Measurements from ENCODE around the gene KIF26B.

DNA sequence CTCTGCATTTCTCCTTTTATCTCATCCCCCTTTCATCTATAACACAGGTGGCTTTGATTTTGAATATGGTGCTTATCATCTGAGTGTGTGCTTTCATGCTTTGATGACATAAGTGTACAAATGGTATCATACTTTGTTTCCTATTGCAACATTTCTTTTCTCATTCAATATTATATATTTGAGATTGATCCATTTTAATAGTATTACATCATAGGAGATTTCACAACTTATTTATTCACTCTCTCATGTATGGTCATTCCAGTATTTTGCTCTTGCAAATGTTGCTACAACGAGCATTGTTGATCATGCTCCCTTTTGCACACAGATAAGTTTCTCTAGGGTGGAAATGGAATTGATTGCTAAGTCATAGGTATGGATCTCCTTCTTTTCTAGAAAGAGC, 302.8 kb downstream of the KIF26B start:
- TF ChIP-seq, protein P1, sequence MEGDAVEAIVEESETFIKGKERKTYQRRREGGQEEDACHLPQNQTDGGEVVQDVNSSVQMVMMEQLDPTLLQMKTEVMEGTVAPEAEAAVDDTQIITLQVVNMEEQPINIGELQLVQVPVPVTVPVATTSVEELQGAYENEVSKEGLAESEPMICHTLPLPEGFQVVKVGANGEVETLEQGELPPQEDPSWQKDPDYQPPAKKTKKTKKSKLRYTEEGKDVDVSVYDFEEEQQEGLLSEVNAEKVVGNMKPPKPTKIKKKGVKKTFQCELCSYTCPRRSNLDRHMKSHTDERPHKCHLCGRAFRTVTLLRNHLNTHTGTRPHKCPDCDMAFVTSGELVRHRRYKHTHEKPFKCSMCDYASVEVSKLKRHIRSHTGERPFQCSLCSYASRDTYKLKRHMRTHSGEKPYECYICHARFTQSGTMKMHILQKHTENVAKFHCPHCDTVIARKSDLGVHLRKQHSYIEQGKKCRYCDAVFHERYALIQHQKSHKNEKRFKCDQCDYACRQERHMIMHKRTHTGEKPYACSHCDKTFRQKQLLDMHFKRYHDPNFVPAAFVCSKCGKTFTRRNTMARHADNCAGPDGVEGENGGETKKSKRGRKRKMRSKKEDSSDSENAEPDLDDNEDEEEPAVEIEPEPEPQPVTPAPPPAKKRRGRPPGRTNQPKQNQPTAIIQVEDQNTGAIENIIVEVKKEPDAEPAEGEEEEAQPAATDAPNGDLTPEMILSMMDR (IDR thresholded peaks at IDR 0.05) = no peak
- TF ChIP-seq POLR2A (IDR thresholded peaks at IDR 0.05) = no peak
- TF ChIP-seq POLR2AphosphoS5 (IDR thresholded peaks at IDR 0.05; ENCODE audit: insufficient read depth in 1 of 2, low read depth in 1 of 2) = no peak
